GM18951 (cell line): ENCODE measurements around the gene ANKS1A.
"Not testable (repeated sequence)": the region's sequence is repeated elsewhere in the genome, so short reads cannot be mapped to it uniquely, and the experiment has no call there.

Experiments
- POLR2A ChIP-seq: IDR thresholded peaks from 4 replicates; pipeline ENCODE4 v1.6.1; 2011; ENCODE audit warnings: mild to moderate bottlenecking; ENCODE audit not compliant: insufficient read length, insufficient read depth; ENCODE audit errors: extremely low read depth
- in situ Hi-C: fragments of 300-500 bp; cut with MboI; formaldehyde crosslinking; loops from one replicate; pipeline ENCODE4 v1.12.0; 2022; ENCODE audit warnings: low sequenced_read_pairs, mixed read lengths, inconsistent platforms; ENCODE audit not compliant: unreplicated experiment

The ANKS1A gene

GRCh38 chr6:34897716-34898115 is 8.7 kb downstream of the ANKS1A start:
- in situ Hi-C loops = no loop called here
- no peak for TF ChIP-seq POLR2A

- in situ Hi-C loops = not testable (repeated sequence)
Measured at GRCh38 chr6:34899748-34900147, 10.7 kb downstream of the ANKS1A start.

- in situ Hi-C loops = no loop called here
- TF ChIP-seq POLR2A = no peak
Measured at GRCh38 chr6:34900321-34901031, 11.4 kb downstream of the ANKS1A start.

DNA sequence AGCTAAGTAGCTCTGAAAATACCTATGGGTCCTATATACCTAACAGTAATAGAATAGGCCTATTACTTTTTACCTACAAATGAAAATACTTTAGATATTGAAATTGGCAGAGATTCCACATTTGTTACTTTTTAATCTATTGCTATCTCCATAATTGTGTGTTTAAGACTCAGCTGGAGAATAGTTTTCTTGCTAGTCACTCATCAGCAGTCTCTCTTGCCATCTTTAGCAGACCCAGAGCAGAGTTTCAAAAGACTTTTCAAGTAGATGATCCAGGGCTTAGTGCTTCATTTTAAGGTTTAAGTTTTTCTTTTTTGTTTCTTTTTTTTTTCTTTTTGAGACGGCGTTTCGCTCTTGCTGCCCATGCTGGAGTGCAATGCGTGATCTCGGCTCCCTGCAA is 12.9 kb downstream of the ANKS1A start:
- no peak for TF ChIP-seq POLR2A
- in situ Hi-C loops = no loop called here

GRCh38 chr6:34904990-34905613 is 16.0 kb downstream of the ANKS1A start:
- in situ Hi-C loops = no loop called here
- no peak for TF ChIP-seq POLR2A

GRCh38 chr6:34906826-34907225 is 17.8 kb downstream of the ANKS1A start:
- in situ Hi-C loops = no loop called here
- no peak for TF ChIP-seq POLR2A

DNA sequence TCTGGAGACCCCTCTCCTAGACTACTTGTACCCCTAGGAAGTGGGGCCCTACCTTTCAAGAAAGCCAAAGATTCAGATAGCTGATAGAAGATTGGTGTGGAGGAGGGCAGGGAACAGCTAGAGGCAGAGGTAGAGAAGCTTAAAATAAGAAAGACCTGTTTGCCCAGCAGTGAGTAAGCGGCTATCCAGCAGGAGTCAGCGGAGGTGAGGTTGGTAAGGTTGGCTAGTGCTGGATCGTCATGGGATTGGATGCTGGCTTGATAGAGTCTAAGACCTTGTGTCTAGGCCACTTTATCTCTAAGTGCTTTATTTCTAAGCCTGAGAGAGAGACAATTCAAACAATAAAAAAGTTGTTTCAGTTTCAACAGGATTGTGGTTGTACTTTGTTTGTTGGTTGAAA is 19.1 kb downstream of the ANKS1A start:
- in situ Hi-C loops = no loop called here
- no peak for TF ChIP-seq POLR2A

DNA sequence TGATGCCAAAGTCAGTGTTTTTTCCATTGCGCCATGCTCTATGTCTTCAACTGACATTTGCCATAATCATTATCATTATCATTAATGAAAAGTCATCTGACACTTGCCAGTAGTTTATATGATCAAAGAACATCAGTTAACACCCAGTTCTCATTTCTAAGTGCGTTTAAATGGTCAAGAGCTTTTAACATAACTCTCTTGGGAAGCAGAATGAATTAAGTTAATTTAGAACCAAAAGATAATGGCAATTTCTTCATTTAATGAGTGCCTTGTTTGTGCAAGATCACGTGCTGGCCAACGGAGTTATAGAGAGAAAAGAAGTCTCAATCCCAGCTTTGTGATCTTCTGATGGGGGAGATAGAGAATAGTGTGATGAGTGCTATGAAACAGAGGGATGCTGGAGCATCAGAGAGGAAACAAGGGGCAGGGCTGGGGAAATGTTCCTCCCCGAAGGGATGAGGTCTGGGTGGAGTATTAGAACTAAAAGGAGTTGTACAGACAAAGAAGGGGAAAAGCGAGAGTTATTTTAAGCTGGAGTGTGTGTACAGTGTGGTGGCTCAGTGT is 20.3 kb downstream of the ANKS1A start:
- in situ Hi-C loops = no loop called here

DNA sequence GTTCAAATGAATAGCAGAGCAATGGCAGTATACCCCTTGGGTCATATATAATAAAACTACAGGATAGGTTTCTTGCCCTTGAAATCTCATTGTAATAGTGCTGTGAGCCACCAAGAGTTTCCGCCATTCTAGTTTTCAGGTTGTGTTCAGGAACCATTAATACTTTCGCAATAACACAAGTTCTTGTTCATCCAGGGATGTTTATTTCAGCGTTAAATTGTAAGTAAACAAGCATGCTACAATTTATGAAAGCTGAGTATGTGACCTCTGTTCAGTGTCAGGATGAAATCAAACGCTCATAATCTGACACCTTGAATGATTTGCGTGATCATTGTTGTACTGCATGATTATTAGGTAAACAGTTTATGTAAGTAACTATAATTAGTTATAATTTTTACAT is 22.8 kb downstream of the ANKS1A start:
- no peak for TF ChIP-seq POLR2A
- in situ Hi-C loops = no loop called here

More for the DNA sequence above, 20.3 kb downstream of the ANKS1A start:
- no peak for TF ChIP-seq POLR2A

GRCh38 chr6:34912715-34913464 is 23.8 kb downstream of the ANKS1A start:
- no peak for TF ChIP-seq POLR2A
- in situ Hi-C loops = no loop called here

DNA sequence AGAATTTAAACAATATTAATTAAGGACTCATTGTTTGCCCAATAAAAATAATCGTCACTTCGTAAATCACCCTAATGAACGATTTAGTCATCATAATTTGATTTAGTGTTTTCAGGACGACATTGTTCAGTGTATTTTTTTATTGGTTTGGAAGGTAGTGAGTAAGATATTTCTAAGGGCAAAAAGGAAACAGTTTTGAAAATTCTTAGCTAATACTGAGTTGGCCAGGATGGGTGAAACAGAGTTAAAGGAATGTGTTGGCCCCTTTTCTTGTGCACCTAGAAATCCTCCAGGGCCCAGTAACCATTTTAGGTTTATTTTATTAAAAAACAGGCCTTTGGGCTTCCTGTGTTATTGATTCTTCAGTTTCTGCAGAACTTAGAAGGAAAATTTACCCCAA is 25.3 kb downstream of the ANKS1A start:
- no peak for TF ChIP-seq POLR2A
- in situ Hi-C loops = no loop called here

GRCh38 chr6:34916348-34916967 is 27.4 kb downstream of the ANKS1A start:
- TF ChIP-seq POLR2A = no peak
- in situ Hi-C loops = no loop called here

DNA sequence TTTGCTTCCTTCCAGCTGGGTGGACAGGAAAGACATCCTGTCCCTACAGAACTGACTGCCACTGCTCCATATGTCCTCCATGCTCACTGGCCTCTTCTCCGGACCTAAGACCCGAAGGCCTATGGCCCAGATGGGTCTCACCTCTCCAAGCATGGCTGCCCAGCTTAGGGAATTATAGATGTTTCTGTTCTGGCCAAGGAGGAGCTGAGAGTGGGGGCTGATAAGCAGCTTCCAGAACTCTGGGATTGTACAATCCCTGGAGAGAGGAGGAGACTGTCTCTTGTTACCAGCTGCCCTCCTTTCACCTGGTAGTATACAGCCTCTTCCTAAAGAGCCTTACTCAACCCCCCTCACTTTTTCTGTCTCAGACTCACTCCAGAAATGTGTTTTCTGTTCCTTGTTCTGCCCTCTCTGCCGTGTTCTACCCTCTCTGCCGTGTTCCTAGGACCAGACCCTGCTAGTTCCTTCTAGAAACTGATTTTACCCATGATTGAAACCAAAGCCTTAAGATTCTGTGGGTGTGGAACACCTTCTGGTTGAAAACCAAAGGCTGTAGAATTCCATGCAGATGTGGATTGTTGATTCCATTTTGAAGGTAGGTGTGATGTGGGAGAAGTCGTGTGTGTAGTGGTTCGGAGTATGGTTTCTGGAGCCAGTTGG is 28.7 kb downstream of the ANKS1A start:
- no peak for TF ChIP-seq POLR2A
- in situ Hi-C loops = no loop called here

GRCh38 chr6:34919651-34920050 is 30.6 kb downstream of the ANKS1A start:
- in situ Hi-C loops = no loop called here
- TF ChIP-seq POLR2A = no peak
